ACC112 (cell line): ENCODE results near the gene SIGLEC9.
"Not testable (repeated sequence)": the region's sequence is repeated elsewhere in the genome, so short reads cannot be mapped to it uniquely, and the experiment has no call there.

Experiments used
- H2AFZ ChIP-seq: fragments of 200-600 bp; sonication (generic); one replicate; pipeline ENCODE4 v1.6.0; 2017; ENCODE audit warnings: antibody characterized with exemption, low read length; ENCODE audit not compliant: unreplicated experiment
- H3K27ac ChIP-seq: fragments of 200-600 bp; sonication (generic); 2 replicates; pipeline ENCODE4 v1.5.1; 2014; ENCODE audit warnings: low read depth, mild to moderate bottlenecking, antibody characterized with exemption, low read length, moderate library complexity
- H3K27me3 ChIP-seq: fragments of 200-600 bp; sonication (generic); 2 replicates; pipeline ENCODE4 v1.6.1; 2014; ENCODE audit warnings: mild to moderate bottlenecking, antibody characterized with exemption, low read length, moderate library complexity, mixed read lengths; ENCODE audit not compliant: insufficient read depth
- H3K36me3 ChIP-seq: fragments of 200-600 bp; sonication (generic); 2 replicates; pipeline ENCODE4 v1.6.1; 2016; ENCODE audit warnings: mild to moderate bottlenecking, antibody characterized with exemption, low read length, moderate library complexity, mixed read lengths; ENCODE audit not compliant: insufficient read depth
- H3K4me1 ChIP-seq: fragments of 200-600 bp; sonication (generic); one replicate; pipeline ENCODE4 v1.6.1; 2016; ENCODE audit warnings: low read length, mixed read lengths; ENCODE audit not compliant: insufficient read depth, unreplicated experiment, control insufficient read depth
- H3K4me3 ChIP-seq: fragments of 200-600 bp; sonication (generic); 2 replicates; pipeline ENCODE4 v1.5.1; 2014; ENCODE audit warnings: mild to moderate bottlenecking, low read depth, low read length
- H3K79me2 ChIP-seq: fragments of 200-600 bp; sonication (generic); one replicate; pipeline ENCODE4 v1.6.0; 2016; ENCODE audit warnings: low read length; ENCODE audit not compliant: control insufficient read depth, unreplicated experiment, insufficient read depth

SIGLEC9 gene

DNA sequence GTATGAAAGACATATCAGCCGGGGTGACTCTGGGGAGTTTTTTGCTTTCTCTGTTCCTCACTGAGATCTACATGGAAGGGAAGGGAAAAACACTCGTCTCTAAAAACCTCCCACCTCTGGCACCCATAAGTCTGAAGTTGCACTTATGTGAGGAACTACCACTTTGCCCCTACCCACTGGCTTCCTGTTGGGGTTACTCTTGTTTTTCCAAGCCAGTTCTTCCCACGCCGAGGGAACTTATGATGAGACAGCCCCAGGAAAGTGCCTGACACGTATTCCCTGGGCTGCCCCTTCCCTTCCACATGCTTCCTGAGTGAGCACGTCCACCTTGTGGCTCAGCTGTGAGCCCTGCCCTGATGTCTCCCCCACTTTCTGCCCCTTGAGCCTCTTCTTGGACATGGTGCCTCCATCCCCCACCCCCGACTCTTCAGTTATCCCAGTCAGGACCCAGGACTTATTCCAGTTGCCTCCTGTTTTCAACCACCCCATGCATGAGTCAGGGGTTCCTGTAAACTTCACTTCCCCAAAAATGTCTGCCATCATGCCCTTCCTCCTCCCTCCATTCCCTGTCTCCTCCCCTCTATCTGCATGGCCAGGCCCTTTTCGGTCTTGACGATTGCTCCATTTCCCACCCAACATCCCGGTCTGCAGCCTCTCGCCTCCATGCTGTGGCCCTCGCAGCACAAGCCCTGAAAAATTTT lies 12.3 kb downstream of the SIGLEC9 start:
- Histone ChIP-seq H3K36me3 (no peaks in the 10 kb centered on the region), H3K27me3 (peaks cover 54% of the 10 kb centered on the region), H3K4me1 (peaks cover 2% of the 10 kb centered on the region), H3K27ac (no peak overlapping the region), H3K79me2 (no peaks in the 10 kb centered on the region), H3K4me3 (no peak overlapping the region), H2AFZ (no peak overlapping the region)

- no peak overlapping the region for H2AFZ ChIP-seq
- no peak overlapping the region for H3K4me3 ChIP-seq
- no peak overlapping the region for H3K27ac ChIP-seq
- H3K79me2 ChIP-seq, result no peaks in the 10 kb centered on the region
- H3K36me3 ChIP-seq, result no peaks in the 10 kb centered on the region
- no peaks in the 10 kb centered on the region for H3K4me1 ChIP-seq
- peaks cover 54% of the 10 kb centered on the region for H3K27me3 ChIP-seq
These were observed 13.2 kb downstream of the SIGLEC9 start for GRCh38 chr19:51137792-51138425.

GRCh38 chr19:51138549-51138979 lies 13.9 kb downstream of the SIGLEC9 start:
- no peaks in the 10 kb centered on the region for H3K79me2 ChIP-seq
- H2AFZ ChIP-seq, result no peak overlapping the region
- H3K4me1 ChIP-seq, result no peaks in the 10 kb centered on the region
- no peak overlapping the region for H3K27ac ChIP-seq
- no peaks in the 10 kb centered on the region for H3K36me3 ChIP-seq
- peaks cover 54% of the 10 kb centered on the region for H3K27me3 ChIP-seq
- H3K4me3 ChIP-seq, result no peak overlapping the region

DNA sequence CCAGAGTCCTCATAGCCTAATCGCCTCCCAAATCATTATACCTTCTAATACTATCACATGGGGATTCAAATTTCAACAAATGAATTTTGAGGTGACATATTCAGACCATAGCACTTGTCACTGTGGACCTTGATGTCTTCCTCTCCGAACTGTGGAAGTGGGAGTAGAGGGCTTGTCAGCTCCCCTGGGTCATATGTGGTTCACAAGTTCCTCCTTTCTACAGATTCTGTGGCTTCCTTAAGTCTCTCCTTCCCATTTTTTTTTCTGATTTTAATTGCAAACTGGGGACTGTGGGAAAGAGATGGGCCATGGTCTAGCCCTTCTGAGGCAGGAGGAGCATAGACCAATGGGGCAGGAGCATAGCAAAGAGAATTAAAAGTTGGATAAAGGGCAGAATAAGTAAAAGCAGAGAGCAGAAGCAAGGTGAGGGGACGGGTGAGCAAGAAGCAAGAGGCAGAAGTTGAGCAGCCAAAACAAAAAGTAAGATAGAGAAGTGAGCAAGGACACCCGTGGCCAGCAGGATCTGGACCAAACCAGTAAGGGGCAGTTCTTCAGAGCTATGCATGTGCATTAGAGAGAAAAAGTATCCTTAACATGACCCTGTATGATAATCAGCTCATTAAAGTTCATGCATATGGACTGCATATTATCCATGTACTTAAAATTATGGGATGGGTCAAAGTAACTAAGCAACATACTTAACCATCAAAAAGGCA lies 14.8 kb downstream of the SIGLEC9 start:
- H3K36me3 ChIP-seq, result no peaks in the 10 kb centered on the region
- no peak overlapping the region for H3K4me3 ChIP-seq
- no peak overlapping the region for H2AFZ ChIP-seq
- H3K27me3 ChIP-seq, result peaks cover 54% of the 10 kb centered on the region
- H3K27ac ChIP-seq, result no peak overlapping the region
- H3K79me2 ChIP-seq, result no peaks in the 10 kb centered on the region
- no peaks in the 10 kb centered on the region for H3K4me1 ChIP-seq

GRCh38 chr19:51140441-51140840 lies 15.7 kb downstream of the SIGLEC9 start:
- H3K79me2 ChIP-seq, result no peaks in the 10 kb centered on the region
- no peak overlapping the region for H3K4me3 ChIP-seq
- peaks cover 54% of the 10 kb centered on the region for H3K27me3 ChIP-seq
- H3K4me1 ChIP-seq, result no peaks in the 10 kb centered on the region
- H3K36me3 ChIP-seq, result no peaks in the 10 kb centered on the region
- no peak overlapping the region for H3K27ac ChIP-seq
- H2AFZ ChIP-seq, result no peak overlapping the region

DNA sequence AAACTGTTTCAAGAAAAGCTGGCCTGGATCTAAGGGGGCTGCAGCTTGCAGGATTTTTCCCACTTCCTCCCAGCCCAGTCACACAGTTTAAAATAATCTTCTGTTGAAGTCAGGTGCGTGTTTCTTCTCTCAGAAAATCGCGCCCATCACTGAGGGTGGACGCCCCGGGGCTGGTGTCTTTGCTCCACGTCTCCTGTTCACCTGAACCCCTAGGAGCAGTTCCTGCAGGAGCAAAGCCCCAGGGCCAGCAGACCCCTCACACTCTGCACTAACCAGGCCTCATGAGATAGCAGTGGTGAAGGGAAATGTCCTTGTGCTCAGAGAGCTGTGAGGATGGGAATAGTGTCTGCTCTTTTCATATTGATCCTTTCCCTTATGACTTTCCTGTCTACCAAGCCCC lies 16.5 kb downstream of the SIGLEC9 start:
- Histone ChIP-seq H3K4me3 (no peak overlapping the region), H3K27me3 (peaks cover 49% of the 10 kb centered on the region), H3K36me3 (no peaks in the 10 kb centered on the region), H3K4me1 (no peaks in the 10 kb centered on the region), H2AFZ (no peak overlapping the region), H3K27ac (no peak overlapping the region), H3K79me2 (no peaks in the 10 kb centered on the region)

GRCh38 chr19:51142119-51142518 lies 17.4 kb downstream of the SIGLEC9 start, which contains the start of gene SIGLEC7:
Gene SIGLEC7 (plus strand): TSS chr19:51142301. CDS start chr19:51142370, 69 bp downstream.
- H3K27ac ChIP-seq, result no peak within 1 kb of the TSS
- H3K27me3 ChIP-seq, result peaks cover 43% of the 10 kb centered on the region
- no peak within 1 kb of the TSS for H2AFZ ChIP-seq
- H3K4me3 ChIP-seq, result no peak within 1 kb of the TSS
- no peaks in the 10 kb centered on the region for H3K79me2 ChIP-seq
- H3K36me3 ChIP-seq, result no peaks in the 10 kb centered on the region
- H3K4me1 ChIP-seq, result no peaks in the 10 kb centered on the region

GRCh38 chr19:51142809-51143475 lies 18.2 kb downstream of the SIGLEC9 start:
- H3K4me3 ChIP-seq, H3K79me2 ChIP-seq, H3K36me3 ChIP-seq, H3K27ac ChIP-seq, H3K4me1 ChIP-seq, H2AFZ ChIP-seq: not testable (repeated sequence)
- peaks cover 36% of the 10 kb centered on the region for H3K27me3 ChIP-seq

DNA sequence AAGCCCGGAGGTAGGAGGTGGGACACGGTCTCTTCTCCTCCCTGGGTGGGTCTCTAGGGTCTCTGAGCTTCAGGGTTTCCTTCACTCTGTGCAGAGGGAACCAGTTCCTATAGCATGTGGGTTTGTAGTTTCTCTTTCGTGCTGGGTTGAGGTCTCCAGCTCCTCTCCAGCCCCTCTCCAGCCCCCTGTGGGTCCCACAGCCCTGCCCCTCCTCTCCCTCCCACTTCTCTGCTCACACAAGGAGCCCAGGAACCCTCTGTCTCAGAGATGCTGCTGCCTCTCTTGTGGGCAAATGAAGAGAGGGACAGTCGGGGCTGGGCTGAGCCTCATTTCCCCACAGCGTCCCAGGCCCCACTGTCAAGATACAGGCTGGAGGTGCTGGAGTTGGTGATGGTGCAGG lies 18.8 kb downstream of the SIGLEC9 start:
- Histone ChIP-seq H2AFZ (no peak overlapping the region), H3K27me3 (peaks cover 32% of the 10 kb centered on the region), H3K4me3 (no peak overlapping the region), H3K4me1 (no peaks in the 10 kb centered on the region), H3K79me2 (no peaks in the 10 kb centered on the region), H3K27ac (no peak overlapping the region), H3K36me3 (no peaks in the 10 kb centered on the region)

DNA sequence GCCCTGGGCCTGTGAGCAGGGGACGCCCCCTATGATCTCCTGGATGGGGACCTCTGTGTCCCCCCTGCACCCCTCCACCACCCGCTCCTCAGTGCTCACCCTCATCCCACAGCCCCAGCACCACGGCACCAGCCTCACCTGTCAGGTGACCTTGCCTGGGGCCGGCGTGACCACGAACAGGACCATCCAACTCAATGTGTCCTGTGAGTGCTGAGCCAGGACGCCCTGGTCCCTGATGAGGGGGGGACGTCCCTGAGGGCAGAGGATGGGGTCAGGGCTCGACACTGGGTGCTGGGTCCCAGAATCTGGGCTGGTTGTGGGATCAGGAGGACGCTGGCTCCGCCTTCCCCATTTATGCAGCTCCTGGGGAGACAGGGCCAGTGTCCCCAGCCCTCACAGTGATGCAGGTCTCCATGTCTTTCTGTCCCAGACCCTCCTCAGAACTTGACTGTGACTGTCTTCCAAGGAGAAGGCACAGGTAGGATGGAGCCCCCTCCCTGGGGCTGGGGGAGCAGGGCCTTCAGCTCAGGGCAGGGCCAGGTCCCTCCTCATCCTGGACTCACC lies 19.9 kb downstream of the SIGLEC9 start:
- no peak overlapping the region for H3K27ac ChIP-seq
- no peaks in the 10 kb centered on the region for H3K36me3 ChIP-seq
- no peak overlapping the region for H3K4me3 ChIP-seq
- H3K79me2 ChIP-seq, result no peaks in the 10 kb centered on the region
- no peaks in the 10 kb centered on the region for H3K4me1 ChIP-seq
- H3K27me3 ChIP-seq, result peaks cover 29% of the 10 kb centered on the region
- no peak overlapping the region for H2AFZ ChIP-seq
